Fibroblast of lung (primary cell): Measurements from ENCODE around the gene CDR2.

Source experiments
- CTCF ChIP-seq, 2 donors: IDR thresholded peaks in 1 of 2; conservative IDR thresholded peaks in 1 of 2; 1 replicate in 1 of 2; 2 replicates in 1 of 2; pipeline ENCODE4 v1.5.1; 2011 to 2012; ENCODE audit warnings: low read length in 2 of 2, control low read depth in 1 of 2, inconsistent platforms in 1 of 2, low read depth in 1 of 2, mild to moderate bottlenecking in 1 of 2
- EZH2 ChIP-seq: IDR thresholded peaks from 2 replicates; pipeline ENCODE4 v1.5.1; 2012; ENCODE audit warnings: low read length, control low read depth, mild to moderate bottlenecking; ENCODE audit errors: missing control alignments

GRCh38 chr16:22324787-22325597 lies 49.4 kb downstream of the CDR2 start:
- TF ChIP-seq EZH2, result no peak
- no peak for TF ChIP-seq CTCF (conservative IDR thresholded peaks at IDR 0.05 in 1 of 2, IDR thresholded peaks at IDR 0.05 in 1 of 2; ENCODE audit: low read depth in 1 of 2, low read length in 2 of 2)
